GM19463 (cell line): Measurements from ENCODE around the gene FBXW8.

ENCODE experiments used
- ATAC-seq: cut with Tn5 transposase; IDR thresholded peaks from one replicate; pipeline ENCODE4 v1.9.1; 2021; ENCODE audit warnings: mild to moderate bottlenecking, moderate library complexity; ENCODE audit not compliant: unreplicated experiment

The FBXW8 gene

GRCh38 chr12:116990329-116990728 is 79.6 kb downstream of the FBXW8 start:
- ATAC-seq = no peak

DNA sequence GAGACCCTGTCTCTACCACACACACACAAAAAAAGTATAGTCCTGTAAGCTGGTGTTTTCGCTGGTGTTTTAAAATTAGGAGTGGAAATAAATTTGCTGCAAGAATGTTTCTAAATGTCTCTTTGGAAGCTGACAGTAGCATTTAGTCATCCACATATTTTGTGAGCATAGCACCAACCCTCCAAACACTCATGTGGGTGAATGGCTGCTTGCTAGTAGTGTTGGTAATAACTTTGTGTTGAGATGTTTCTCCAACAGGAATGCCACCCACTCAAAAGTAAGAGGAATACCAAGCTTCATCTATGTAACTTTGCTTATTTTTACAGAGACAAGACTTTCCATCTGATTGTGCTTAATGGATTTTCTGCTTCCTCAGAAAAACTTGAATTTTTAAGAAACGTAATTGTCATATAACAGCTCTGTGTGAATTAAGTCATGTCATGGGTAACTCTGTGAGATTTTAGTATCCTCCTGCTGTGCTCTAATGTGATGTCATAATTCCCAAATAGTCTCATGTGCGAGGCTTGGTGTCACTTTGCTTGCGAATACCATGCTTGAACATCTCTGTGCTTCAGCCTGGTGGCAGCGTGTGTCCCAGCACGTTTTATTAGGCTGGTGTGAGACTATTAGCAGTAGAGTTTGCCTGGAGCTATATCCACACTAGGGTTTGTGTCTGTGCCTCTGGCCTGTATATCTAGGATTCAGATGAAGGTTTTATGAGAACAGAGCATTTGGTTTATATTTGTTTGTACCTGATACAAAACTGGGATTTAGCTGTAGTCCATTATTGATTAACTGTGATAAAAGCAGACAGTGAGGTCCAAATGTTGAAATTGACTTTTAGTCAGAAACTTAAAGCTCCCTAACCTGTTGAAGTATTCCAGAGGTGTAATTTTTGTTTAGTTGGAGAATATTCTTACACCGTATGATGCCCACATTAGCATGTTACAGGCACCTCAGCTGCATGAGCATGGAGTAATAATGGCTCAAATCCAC is 80.5 kb downstream of the FBXW8 start:
- ATAC-seq = no peak

DNA sequence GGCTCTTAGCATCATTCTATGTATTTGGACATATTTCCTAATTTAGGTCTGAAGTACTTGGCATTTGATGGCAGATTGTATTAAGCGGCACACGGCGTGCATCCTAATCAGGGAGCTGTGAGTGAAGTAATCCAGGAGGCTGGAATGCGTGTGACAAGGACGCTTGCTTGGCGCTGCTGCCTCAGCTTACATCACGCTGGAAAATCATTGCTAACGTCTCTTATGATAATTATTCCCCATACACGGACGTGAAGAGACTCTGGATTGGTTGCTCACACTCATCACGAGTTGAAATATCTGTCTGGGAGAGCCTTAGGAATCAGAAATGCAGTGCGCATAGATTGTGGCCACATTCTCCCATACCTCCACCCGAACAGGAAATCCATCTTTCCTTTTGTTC is 85.3 kb downstream of the FBXW8 start:
- ATAC-seq = no peak

DNA sequence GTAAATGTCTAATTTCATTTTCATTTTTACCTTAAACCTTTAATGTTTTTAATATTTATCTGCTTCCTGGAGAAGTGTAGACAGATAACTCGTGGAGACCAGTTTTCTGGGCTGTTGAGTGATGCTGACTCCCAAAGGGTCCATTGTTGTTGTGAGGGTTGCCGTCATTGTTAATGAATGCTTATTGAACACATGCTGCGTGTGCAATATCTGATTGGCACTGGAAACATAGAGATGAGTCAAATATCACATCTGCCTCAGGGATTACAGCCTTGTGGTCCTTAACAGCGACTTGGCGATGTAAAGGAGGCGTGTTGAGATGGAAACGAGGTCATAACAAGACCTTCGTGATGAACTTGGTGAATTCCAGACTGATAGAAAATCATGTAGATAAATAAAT is 85.9 kb downstream of the FBXW8 start:
- ATAC-seq = no peak

GRCh38 chr12:116999066-116999465 is 88.3 kb downstream of the FBXW8 start:
- no peak for ATAC-seq

- ATAC-seq = peak; percentile 44
Observed at GRCh38 chr12:117000316-117000715, 89.6 kb downstream of the FBXW8 start.

GRCh38 chr12:117002051-117002817 is 91.5 kb downstream of the FBXW8 start:
- no peak for ATAC-seq

DNA sequence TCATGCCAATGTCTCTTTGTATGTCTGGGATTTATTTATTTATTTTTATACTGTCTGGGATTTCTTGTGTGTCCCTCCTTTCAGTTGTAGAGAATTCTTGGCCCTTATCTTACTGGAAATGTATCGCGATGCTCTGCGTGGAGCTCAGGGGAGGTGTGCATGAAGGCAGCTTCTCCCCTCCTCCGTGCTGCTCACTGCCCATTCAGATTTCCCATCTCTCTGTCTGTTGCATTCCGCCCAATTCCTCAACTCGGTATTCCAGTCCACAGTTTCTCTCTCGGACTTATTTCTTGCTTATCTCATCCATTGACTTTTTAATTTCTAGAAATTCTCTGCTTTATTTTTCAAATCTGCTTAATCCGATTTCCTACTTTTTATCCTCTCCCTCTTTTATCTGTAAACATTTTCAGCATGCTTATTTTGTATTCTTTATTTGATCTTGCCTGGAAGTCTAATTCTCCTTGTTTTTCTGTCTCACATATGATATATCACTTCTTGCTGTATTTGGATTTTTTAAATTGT is 93.2 kb downstream of the FBXW8 start:
- no peak for ATAC-seq

GRCh38 chr12:117005417-117006046 is 94.8 kb downstream of the FBXW8 start:
- no peak for ATAC-seq

DNA sequence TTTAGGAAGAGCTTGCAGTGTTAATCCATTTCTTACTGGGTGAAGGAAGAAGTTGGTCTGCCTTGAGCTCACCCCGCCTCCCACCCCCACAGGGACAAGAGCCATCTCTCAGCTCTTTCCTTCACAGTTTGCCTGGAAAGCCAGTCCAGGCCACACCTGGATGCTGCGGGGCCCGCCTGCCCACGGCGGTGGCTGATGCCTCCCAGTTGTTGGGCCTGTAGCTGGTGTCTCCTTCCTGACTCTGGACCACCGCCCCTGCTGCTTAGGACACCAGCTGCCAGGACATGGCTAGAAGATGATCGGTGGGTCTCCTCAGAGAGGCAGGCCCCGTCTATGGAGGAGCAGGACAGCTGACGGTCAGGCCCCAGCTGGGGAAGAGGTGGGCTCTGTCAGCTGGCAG is 95.6 kb downstream of the FBXW8 start:
- ATAC-seq = no peak

DNA sequence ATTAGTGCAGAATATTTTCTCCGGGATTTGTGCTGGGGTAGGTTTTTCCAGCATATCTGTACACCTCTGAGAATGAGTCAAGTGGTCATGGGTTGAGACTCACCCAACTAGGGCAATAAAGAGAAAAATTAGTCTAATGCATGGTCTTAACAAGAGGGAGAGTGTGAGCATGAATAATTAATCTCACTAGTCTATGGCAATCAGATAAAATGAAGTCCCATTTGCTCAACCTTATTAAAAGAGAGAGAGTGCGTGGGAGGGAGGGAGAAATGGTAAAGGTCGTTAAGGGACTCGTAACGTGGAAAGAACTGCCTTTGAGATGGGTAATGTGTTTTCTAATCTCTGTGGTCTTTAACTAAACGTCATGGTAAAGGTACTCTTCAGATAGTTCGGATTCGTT is 96.8 kb downstream of the FBXW8 start:
- no peak for ATAC-seq

GRCh38 chr12:117009759-117010158 is 99.0 kb downstream of the FBXW8 start:
- no peak for ATAC-seq

GRCh38 chr12:117010693-117011451 is 100.1 kb downstream of the FBXW8 start:
- ATAC-seq = no peak

DNA sequence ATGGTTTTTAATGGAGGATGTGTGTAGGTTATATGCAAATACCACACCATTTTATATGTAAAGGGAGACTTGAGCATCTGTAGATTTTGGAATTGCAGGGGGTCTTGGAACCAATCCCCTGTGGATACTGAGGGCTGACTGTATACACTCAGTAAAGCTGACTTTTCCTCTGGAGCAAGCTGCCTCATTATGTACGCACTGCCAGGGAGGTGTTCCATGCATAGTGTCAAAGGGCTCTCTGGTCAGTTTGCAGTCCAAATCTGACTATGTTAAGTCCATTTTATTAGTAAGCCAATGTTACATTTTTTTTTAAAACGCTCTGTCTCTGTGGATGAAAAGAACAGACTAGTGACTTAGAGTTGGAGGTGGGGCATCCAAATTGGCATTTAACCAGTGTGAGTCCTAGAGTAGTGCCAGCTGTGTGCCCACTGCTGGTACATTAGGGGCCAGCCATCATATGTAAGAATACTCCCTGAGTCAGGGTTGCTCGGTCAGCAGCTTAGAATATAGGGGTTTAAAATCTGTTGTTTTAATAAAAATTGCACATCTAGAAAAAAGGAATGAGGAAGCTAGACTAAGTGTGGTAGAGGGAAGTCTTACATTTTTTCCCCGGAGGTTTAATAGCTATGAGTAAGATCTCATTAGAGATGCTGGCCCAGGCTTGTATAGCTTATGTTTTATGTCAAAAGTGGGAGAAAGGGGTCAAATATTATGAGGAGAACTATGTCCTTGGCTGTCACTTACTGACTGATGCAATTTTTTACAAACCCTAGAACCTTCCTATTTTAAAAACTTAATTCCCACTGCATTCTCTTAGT is 101.4 kb downstream of the FBXW8 start:
- no peak for ATAC-seq

DNA sequence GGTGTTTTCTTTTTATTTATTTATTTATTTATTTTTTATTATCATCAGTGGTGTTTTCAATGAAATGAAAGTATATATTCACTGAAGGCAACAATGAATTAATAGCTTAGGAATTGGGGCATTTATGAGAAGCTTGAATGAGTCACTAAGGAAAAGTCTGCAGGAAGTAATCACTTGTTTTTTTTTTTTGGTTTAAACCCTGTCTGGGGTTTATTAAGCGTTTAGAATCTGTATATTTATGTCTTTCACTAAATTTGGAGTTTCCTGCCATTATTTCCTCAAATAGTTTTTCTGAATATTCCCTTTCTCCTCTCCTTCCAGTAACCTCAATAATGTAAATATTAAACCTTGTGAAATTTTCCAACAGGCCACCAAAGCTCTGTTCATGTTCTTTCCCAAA is 103.0 kb downstream of the FBXW8 start:
- ATAC-seq = no peak

- no peak for ATAC-seq
Observed at GRCh38 chr12:117014342-117014887, 103.7 kb downstream of the FBXW8 start.

DNA sequence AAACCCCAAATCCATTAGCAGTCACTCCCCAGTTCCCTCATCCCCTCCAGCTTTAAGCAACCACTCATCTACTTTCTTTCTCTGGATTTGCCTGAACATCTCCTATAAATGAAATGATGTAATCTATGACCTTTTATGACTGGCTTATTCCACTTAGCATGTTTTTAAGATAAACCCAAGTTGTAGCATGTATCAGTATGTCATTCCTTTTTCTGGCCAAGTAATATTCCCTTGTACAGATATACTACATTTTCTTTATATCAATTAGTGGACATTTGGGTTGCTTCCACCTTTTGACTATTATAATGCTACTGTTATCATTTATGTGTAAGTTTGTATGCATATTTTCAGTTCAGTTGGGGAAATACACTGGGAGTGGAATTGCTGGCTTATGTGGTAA is 105.1 kb downstream of the FBXW8 start:
- no peak for ATAC-seq

DNA sequence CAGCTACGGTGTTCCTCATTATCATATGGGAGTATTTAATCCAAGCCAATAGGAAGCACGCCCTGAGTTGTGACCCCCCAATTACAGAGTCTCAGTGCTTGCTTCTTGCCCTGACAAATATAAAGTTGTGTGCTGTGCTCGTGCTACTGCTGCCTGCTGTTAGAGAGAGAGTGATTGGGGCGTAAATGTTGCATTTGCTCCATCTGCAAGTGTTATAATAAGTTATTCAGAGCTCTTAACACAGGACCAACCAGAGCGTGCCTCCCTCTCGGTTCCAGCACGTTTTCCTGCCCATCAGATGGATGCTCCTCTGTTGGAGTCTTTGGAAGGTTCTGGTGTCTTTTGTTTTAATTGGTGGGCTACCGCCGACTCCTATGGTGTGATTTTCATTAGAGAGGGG is 107.1 kb downstream of the FBXW8 start:
- ATAC-seq = no peak

GRCh38 chr12:117018276-117018675 is 107.5 kb downstream of the FBXW8 start:
- no peak for ATAC-seq
